WTC11 (cell line): ENCODE measurements around the gene TEP1. TPM values are rescaled to one million over a fixed set of nuclear protein-coding genes. Genes with fewer than 3 reads are reported as not detected.

ENCODE experiments used
- ATAC-seq: fragments of 200-7000 bp; cut with Tn5 transposase; 2 replicates; pipeline ENCODE4 v1.10.0; 2021; ENCODE audit warnings: mild to moderate bottlenecking, moderate library complexity
- CTCF ChIA-PET: fragments of 300-600 bp; sonication (Branson Sonifier 250); formaldehyde crosslinking; loops from one replicate; lab custom pipeline; 2021; ENCODE audit warnings: antibody characterized with exemption; lab: Charles Lee
- POLR2A ChIA-PET: fragments of 350-600 bp; sonication (Branson Sonifier 250); formaldehyde crosslinking; loops from one replicate; lab custom pipeline; 2021; ENCODE audit warnings: antibody characterized with exemption; lab: Charles Lee
- DNase-seq: peaks from one replicate; pipeline ENCODE4 v3.0.0; 2021; ENCODE audit warnings: low spot score
- H3K27ac Mint-ChIP-seq: 2 replicates; pipeline ENCODE4 v1.8.0; 2021; ENCODE audit warnings: mixed read lengths
- H3K27me3 Mint-ChIP-seq: 2 replicates; pipeline ENCODE4 v1.8.0; 2021; ENCODE audit warnings: low read depth, mild to moderate bottlenecking, moderate library complexity, mixed read lengths
- H3K36me3 Mint-ChIP-seq: 2 replicates; pipeline ENCODE4 v1.8.0; 2021; ENCODE audit warnings: mixed read lengths
- H3K4me1 Mint-ChIP-seq: 2 replicates; pipeline ENCODE4 v1.8.0; 2022; ENCODE audit warnings: mixed read lengths
- H3K4me3 Mint-ChIP-seq: 2 replicates; pipeline ENCODE4 v1.8.0; 2021; ENCODE audit warnings: mild to moderate bottlenecking, moderate library complexity, mixed read lengths
- H3K9me3 Mint-ChIP-seq: 2 replicates; pipeline ENCODE4 v1.8.0; 2021; ENCODE audit warnings: mixed read lengths
- ARID4B ChIP-seq: sonication (generic); formaldehyde crosslinking; IDR thresholded peaks from 2 replicates; pipeline ENCODE4 v1.8.0; 2023; ENCODE audit warnings: missing genetic modification reagents, mild to moderate bottlenecking, borderline replicate concordance
- CTCF ChIP-seq: fragments of 200-600 bp; IDR thresholded peaks from 2 replicates; pipeline ENCODE4 v1.8.0; 2022; ENCODE audit warnings: antibody characterized with exemption
- E2F1 ChIP-seq: sonication (generic); formaldehyde crosslinking; IDR thresholded peaks from 2 replicates; pipeline ENCODE4 v1.8.0; 2022; ENCODE audit warnings: mild to moderate bottlenecking, missing genetic modification reagents
- ELF4 ChIP-seq: sonication (generic); formaldehyde crosslinking; IDR thresholded peaks from 2 replicates; pipeline ENCODE4 v1.8.1; 2022; ENCODE audit warnings: low read depth, mild to moderate bottlenecking, moderate library complexity, missing genetic modification reagents
- FOXJ3 ChIP-seq: sonication (generic); formaldehyde crosslinking; IDR thresholded peaks from 2 replicates; pipeline ENCODE4 v1.9.0; 2021; ENCODE audit warnings: missing genetic modification reagents, mild to moderate bottlenecking, borderline replicate concordance
- FOXP1 ChIP-seq: sonication (generic); formaldehyde crosslinking; IDR thresholded peaks from 2 replicates; pipeline ENCODE4 v1.8.0; 2022; ENCODE audit warnings: missing genetic modification reagents, mild to moderate bottlenecking, moderate library complexity, borderline replicate concordance
- NFE2L1 ChIP-seq: sonication (generic); formaldehyde crosslinking; IDR thresholded peaks from 2 replicates; pipeline ENCODE4 v1.8.1; 2023; ENCODE audit warnings: missing genetic modification reagents
- RORB ChIP-seq: fragments of 250-450 bp; sonication (Bioruptor Pico); IDR thresholded peaks from 2 replicates; pipeline ENCODE4 v1.9.0; 2021; ENCODE audit warnings: mild to moderate bottlenecking
- ZNF396 ChIP-seq: fragments of 250-450 bp; sonication (Bioruptor Pico); IDR thresholded peaks from 2 replicates; pipeline ENCODE4 v1.8.0; 2021; ENCODE audit warnings: mild to moderate bottlenecking, moderate library complexity, borderline replicate concordance
- ZNF671 ChIP-seq: fragments of 250-450 bp; sonication (Bioruptor Pico); IDR thresholded peaks from 2 replicates; pipeline ENCODE4 v1.8.0; 2021; ENCODE audit warnings: mild to moderate bottlenecking
- total RNA-seq: library from RNA; stranded (reverse); gene quantifications from 3 replicates; pipeline ENCODE4 v1.2.3, GENCODE V29; 2021
- TF ChIP-seq, protein P1 (sequence below): fragments of 250-450 bp; sonication (Bioruptor Pico); IDR thresholded peaks from 2 replicates; pipeline ENCODE4 v2.1.2; 2022; ENCODE audit warnings: mild to moderate bottlenecking, moderate library complexity
- TF ChIP-seq, protein P2 (sequence below): sonication (generic); formaldehyde crosslinking; IDR thresholded peaks from 2 replicates; pipeline ENCODE4 v1.8.1; 2023; ENCODE audit warnings: mild to moderate bottlenecking, missing genetic modification reagents, borderline replicate concordance
- TF ChIP-seq, protein P3 (sequence below): sonication (generic); formaldehyde crosslinking; IDR thresholded peaks from 2 replicates; pipeline ENCODE4 v1.8.0; 2022; ENCODE audit warnings: mild to moderate bottlenecking, missing genetic modification reagents

Gene TEP1
- total RNA-seq, 1 experiment from 2014 or later = 16.0 TPM

DNA sequence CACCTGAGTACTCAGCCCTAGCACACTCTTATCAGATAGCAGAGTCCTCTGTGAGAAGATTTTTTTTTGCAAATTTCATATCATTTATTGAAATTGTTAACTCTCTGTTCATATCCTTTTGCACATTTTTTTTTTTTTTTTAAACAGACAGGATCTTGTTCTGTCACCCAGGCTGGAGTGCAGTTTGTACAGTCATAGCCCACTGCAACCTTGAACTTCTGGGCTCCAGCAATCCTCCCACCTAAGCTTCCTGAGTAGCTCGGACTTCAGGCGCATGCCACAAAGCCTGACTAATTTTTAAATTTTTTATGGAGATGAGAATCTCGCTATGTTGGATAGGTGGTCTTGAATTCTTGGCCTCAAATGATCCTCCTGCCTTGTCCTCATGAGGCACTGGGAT is 65.6 kb downstream of the TEP1 start (continued):
- no peak for TF ChIP-seq ARID4B (CRISPR knock-in tag)
- TF ChIP-seq, protein P1, sequence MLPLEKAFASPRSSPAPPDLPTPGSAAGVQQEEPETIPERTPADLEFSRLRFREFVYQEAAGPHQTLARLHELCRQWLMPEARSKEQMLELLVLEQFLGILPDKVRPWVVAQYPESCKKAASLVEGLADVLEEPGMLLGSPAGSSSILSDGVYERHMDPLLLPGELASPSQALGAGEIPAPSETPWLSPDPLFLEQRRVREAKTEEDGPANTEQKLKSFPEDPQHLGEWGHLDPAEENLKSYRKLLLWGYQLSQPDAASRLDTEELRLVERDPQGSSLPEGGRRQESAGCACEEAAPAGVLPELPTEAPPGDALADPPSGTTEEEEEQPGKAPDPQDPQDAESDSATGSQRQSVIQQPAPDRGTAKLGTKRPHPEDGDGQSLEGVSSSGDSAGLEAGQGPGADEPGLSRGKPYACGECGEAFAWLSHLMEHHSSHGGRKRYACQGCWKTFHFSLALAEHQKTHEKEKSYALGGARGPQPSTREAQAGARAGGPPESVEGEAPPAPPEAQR (CRISPR knock-in tag) = no peak

- Mint-ChIP-seq H3K27me3 (no peaks in the 10 kb centered on the region), H3K36me3 (peaks cover 47% of the 10 kb centered on the region), H3K4me1 (peaks cover 7% of the 10 kb centered on the region), H3K27ac (no peak overlapping the region), H3K9me3 (no peaks in the 10 kb centered on the region), H3K4me3 (no peak overlapping the region)
- POLR2A ChIA-PET = no interaction called here
- ATAC-seq (no peak), DNase-seq (no peak)
- CTCF ChIA-PET = no interaction called here
- TF ChIP-seq, protein P2, sequence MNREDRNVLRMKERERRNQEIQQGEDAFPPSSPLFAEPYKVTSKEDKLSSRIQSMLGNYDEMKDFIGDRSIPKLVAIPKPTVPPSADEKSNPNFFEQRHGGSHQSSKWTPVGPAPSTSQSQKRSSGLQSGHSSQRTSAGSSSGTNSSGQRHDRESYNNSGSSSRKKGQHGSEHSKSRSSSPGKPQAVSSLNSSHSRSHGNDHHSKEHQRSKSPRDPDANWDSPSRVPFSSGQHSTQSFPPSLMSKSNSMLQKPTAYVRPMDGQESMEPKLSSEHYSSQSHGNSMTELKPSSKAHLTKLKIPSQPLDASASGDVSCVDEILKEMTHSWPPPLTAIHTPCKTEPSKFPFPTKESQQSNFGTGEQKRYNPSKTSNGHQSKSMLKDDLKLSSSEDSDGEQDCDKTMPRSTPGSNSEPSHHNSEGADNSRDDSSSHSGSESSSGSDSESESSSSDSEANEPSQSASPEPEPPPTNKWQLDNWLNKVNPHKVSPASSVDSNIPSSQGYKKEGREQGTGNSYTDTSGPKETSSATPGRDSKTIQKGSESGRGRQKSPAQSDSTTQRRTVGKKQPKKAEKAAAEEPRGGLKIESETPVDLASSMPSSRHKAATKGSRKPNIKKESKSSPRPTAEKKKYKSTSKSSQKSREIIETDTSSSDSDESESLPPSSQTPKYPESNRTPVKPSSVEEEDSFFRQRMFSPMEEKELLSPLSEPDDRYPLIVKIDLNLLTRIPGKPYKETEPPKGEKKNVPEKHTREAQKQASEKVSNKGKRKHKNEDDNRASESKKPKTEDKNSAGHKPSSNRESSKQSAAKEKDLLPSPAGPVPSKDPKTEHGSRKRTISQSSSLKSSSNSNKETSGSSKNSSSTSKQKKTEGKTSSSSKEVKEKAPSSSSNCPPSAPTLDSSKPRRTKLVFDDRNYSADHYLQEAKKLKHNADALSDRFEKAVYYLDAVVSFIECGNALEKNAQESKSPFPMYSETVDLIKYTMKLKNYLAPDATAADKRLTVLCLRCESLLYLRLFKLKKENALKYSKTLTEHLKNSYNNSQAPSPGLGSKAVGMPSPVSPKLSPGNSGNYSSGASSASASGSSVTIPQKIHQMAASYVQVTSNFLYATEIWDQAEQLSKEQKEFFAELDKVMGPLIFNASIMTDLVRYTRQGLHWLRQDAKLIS (CRISPR knock-in tag) = no peak
- TF ChIP-seq CTCF (no peak), ZNF396 (CRISPR knock-in tag) (no peak), NFE2L1 (no peak), FOXJ3 (CRISPR knock-in tag) (no peak), ELF4 (CRISPR knock-in tag) (no peak), E2F1 (CRISPR knock-in tag) (no peak), FOXP1 (CRISPR knock-in tag) (no peak), RORB (CRISPR knock-in tag) (no peak), ZNF671 (no peak)
- TF ChIP-seq, protein P1 (CRISPR knock-in tag) = no peak
- TF ChIP-seq, protein P3, sequence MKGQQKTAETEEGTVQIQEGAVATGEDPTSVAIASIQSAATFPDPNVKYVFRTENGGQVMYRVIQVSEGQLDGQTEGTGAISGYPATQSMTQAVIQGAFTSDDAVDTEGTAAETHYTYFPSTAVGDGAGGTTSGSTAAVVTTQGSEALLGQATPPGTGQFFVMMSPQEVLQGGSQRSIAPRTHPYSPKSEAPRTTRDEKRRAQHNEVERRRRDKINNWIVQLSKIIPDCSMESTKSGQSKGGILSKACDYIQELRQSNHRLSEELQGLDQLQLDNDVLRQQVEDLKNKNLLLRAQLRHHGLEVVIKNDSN (CRISPR knock-in tag) = no peak
Measured at GRCh38 chr14:20346713-20347112, 66.6 kb downstream of the TEP1 start.
